ENCODE data around the gene SCN2A.

Gene SCN2A

GRCh38 chr2:165239230-165239629 is at the start of gene SCN2A:
TSS of gene SCN2A (plus strand) at chr2:165239414. CDS start at chr2:165295824, 56,410 bp downstream.
- DNase-seq (ENCODE audit: low read depth) = no peak

GRCh38 chr2:165191096-165191728 is 48.0 kb upstream of the SCN2A start:
- no peak for DNase-seq (ENCODE audit: low read depth)

- DNase-seq (ENCODE audit: low read depth) = no peak
These were observed 46.5 kb upstream of the SCN2A start for GRCh38 chr2:165192729-165193128.

- DNase-seq (ENCODE audit: low read depth) = no peak
These were observed 45.9 kb upstream of the SCN2A start for GRCh38 chr2:165193178-165193777.

GRCh38 chr2:165196411-165196810 is 42.8 kb upstream of the SCN2A start:
- no peak for DNase-seq (ENCODE audit: low read depth)

GRCh38 chr2:165197346-165197745 is 41.9 kb upstream of the SCN2A start:
- DNase-seq (ENCODE audit: low read depth) = no peak

GRCh38 chr2:165198181-165198580 is 41.0 kb upstream of the SCN2A start:
- DNase-seq (ENCODE audit: low read depth) = no peak

- DNase-seq (ENCODE audit: low read depth) = no peak
These were observed 37.0 kb upstream of the SCN2A start for GRCh38 chr2:165202239-165202638.

- DNase-seq (ENCODE audit: low read depth) = no peak
These were observed 35.3 kb upstream of the SCN2A start, which contains the start of gene SCN3A for GRCh38 chr2:165203689-165204559. TSS of gene SCN3A (minus strand) at chr2:165204050. CDS start at chr2:165176394, 27,656 bp downstream.

GRCh38 chr2:165205865-165206264 is 33.3 kb upstream of the SCN2A start:
- DNase-seq (ENCODE audit: low read depth) = no peak

- DNase-seq (ENCODE audit: low read depth) = no peak
These were observed 31.1 kb upstream of the SCN2A start for GRCh38 chr2:165208094-165208493.

GRCh38 chr2:165214093-165214492 is 25.1 kb upstream of the SCN2A start:
- DNase-seq (ENCODE audit: low read depth) = no peak

- no peak for DNase-seq (ENCODE audit: low read depth)
These were observed 19.7 kb upstream of the SCN2A start for GRCh38 chr2:165219481-165219880.

- DNase-seq (ENCODE audit: low read depth) = no peak
These were observed 14.3 kb upstream of the SCN2A start for GRCh38 chr2:165224941-165225340.

- DNase-seq (ENCODE audit: low read depth) = no peak
These were observed 11.6 kb upstream of the SCN2A start for GRCh38 chr2:165227571-165227970.

- no peak for DNase-seq (ENCODE audit: low read depth)
These were observed 2.2 kb upstream of the SCN2A start for GRCh38 chr2:165237056-165237455.

- DNase-seq (ENCODE audit: low read depth) = no peak
These were observed 919 bp upstream of the SCN2A start for GRCh38 chr2:165238295-165238694.

GRCh38 chr2:165239856-165240515 is 772 bp downstream of the SCN2A start:
- no peak for DNase-seq (ENCODE audit: low read depth)

- no peak for DNase-seq (ENCODE audit: low read depth)
These were observed 1.7 kb downstream of the SCN2A start for GRCh38 chr2:165240916-165241315.

- DNase-seq (ENCODE audit: low read depth) = no peak
These were observed 6.0 kb downstream of the SCN2A start for GRCh38 chr2:165245081-165245793.

GRCh38 chr2:165248238-165248637 is 9.0 kb downstream of the SCN2A start:
- no peak for DNase-seq (ENCODE audit: low read depth)

GRCh38 chr2:165251366-165251765 is 12.2 kb downstream of the SCN2A start:
- DNase-seq (ENCODE audit: low read depth) = no peak

Measured in T-helper 22 cell (primary cell).